HG03439 (cell line): ENCODE measurements around the gene DDX51.
A peak's percentile ranks its signal among the peaks of the same experiment; 100 is the strongest.
"Not testable (repeated sequence)": the region's sequence is repeated elsewhere in the genome, so short reads cannot be mapped to it uniquely, and the experiment has no call there.

Experiments used
- ATAC-seq: cut with Tn5 transposase; IDR thresholded peaks from one replicate; pipeline ENCODE4 v1.9.1; 2021; ENCODE audit warnings: mild to moderate bottlenecking, moderate library complexity; ENCODE audit not compliant: unreplicated experiment

DDX51 gene

GRCh38 chr12:132154941-132155770, 11.0 kb upstream of the DDX51 start:
- ATAC-seq: no peak

GRCh38 chr12:132154341-132154761, 10.2 kb upstream of the DDX51 start:
- ATAC-seq: no peak

GRCh38 chr12:132153501-132154340, 9.6 kb upstream of the DDX51 start:
- peak; percentile 69 for ATAC-seq

GRCh38 chr12:132152953-132153352, 8.8 kb upstream of the DDX51 start:
- no peak for ATAC-seq

GRCh38 chr12:132152411-132152821, 8.3 kb upstream of the DDX51 start:
- no peak for ATAC-seq

- ATAC-seq: no peak
Observed at GRCh38 chr12:132151766-132152410, 7.8 kb upstream of the DDX51 start.

- no peak for ATAC-seq
Observed at GRCh38 chr12:132151145-132151765, 7.1 kb upstream of the DDX51 start.

- no peak for ATAC-seq
Observed at GRCh38 chr12:132150780-132151144, 6.6 kb upstream of the DDX51 start.

GRCh38 chr12:132149526-132149925, 5.4 kb upstream of the DDX51 start:
- ATAC-seq: not testable (repeated sequence)

GRCh38 chr12:132148368-132149045, 4.4 kb upstream of the DDX51 start:
- ATAC-seq: no peak

- ATAC-seq: no peak
Observed at GRCh38 chr12:132147423-132148367, 3.6 kb upstream of the DDX51 start.

GRCh38 chr12:132146772-132147422, 2.8 kb upstream of the DDX51 start:
- no peak for ATAC-seq

- ATAC-seq: no peak
Observed at GRCh38 chr12:132146098-132146497, 2.0 kb upstream of the DDX51 start.

- ATAC-seq: no peak
Observed at GRCh38 chr12:132145334-132145733, 1.2 kb upstream of the DDX51 start.

- ATAC-seq: no peak
Observed at GRCh38 chr12:132144810-132145168, 670 bp upstream of the DDX51 start.

GRCh38 chr12:132143336-132144071, 615 bp downstream of the DDX51 start:
- peak; percentile 27 for ATAC-seq

GRCh38 chr12:132142679-132143335, 1.3 kb downstream of the DDX51 start:
- no peak for ATAC-seq
